CD4-positive, CD25-positive, alpha-beta regulatory T cell (primary cell): ENCODE data around the gene MMD. TPM values are rescaled to one million over a fixed set of nuclear protein-coding genes. Genes with fewer than 3 reads are reported as not detected.
"Not testable (repeated sequence)": the region's sequence is repeated elsewhere in the genome, so short reads cannot be mapped to it uniquely, and the experiment has no call there.

ENCODE experiments used
- ATAC-seq, 2 donors: fragments of 150-1000 bp; cut with Tn5 transposase; one replicate each; pipeline ENCODE4 v1.10.0; 2021; ENCODE audit warnings: low read depth in 2 of 2, moderate number of reproducible peaks in 2 of 2, moderate library complexity in 1 of 2
- DNase-seq, 3 donors: peaks; one replicate each; pipeline versions ENCODE4 v3.0.0 to v3.0.0-alpha.2; 2012 to 2022; ENCODE audit warnings: mixed read lengths in 1 of 3
- H3K27ac ChIP-seq: one replicate; pipeline ENCODE4 v1.7.0; 2013; ENCODE audit warnings: mild to moderate bottlenecking, low read length; ENCODE audit not compliant: insufficient read depth, poor library complexity, severe bottlenecking
- H3K27me3 ChIP-seq: one replicate; pipeline ENCODE4 v1.7.0; 2013; ENCODE audit warnings: low read length; ENCODE audit not compliant: control insufficient read depth, insufficient read depth
- H3K36me3 ChIP-seq: one replicate; pipeline ENCODE4 v1.7.0; 2013; ENCODE audit warnings: mild to moderate bottlenecking, low read length, moderate library complexity; ENCODE audit not compliant: control insufficient read depth, insufficient read depth
- H3K4me1 ChIP-seq: 2 replicates; pipeline ENCODE4 v1.7.0; 2013; ENCODE audit warnings: mild to moderate bottlenecking, low read length; ENCODE audit not compliant: insufficient read depth, control insufficient read depth, poor library complexity, severe bottlenecking
- H3K4me3 ChIP-seq: one replicate; pipeline ENCODE4 v1.7.0; 2013; ENCODE audit warnings: low read depth, mild to moderate bottlenecking, low read length, moderate library complexity
- H3K9me3 ChIP-seq, 2 experiments: 1 replicate in 1 of 2; 2 replicates in 1 of 2; pipeline ENCODE4 v1.7.0; 2013; ENCODE audit warnings: low read length in 2 of 2, mild to moderate bottlenecking in 1 of 2, moderate library complexity in 1 of 2; ENCODE audit not compliant: control insufficient read depth in 2 of 2
- H3K27ac Mint-ChIP-seq, 3 donors: one replicate each; pipeline ENCODE4 v1.8.0; 2020 to 2022; ENCODE audit warnings: mild to moderate bottlenecking in 3 of 3, mixed read lengths in 3 of 3, moderate library complexity in 2 of 3
- H3K27me3 Mint-ChIP-seq: one replicate; pipeline ENCODE4 v1.8.0; 2022; ENCODE audit warnings: mild to moderate bottlenecking, mixed read lengths
- H3K36me3 Mint-ChIP-seq: one replicate; pipeline ENCODE4 v1.8.0; 2020; ENCODE audit warnings: mixed read lengths
- H3K4me1 Mint-ChIP-seq, 4 donors: one replicate each; pipeline ENCODE4 v1.8.0; 2020 to 2022; ENCODE audit warnings: mixed read lengths in 4 of 4, mild to moderate bottlenecking in 1 of 4
- H3K4me3 Mint-ChIP-seq, 4 donors: one replicate each; pipeline ENCODE4 v1.8.0; 2020 to 2022; ENCODE audit warnings: mild to moderate bottlenecking in 4 of 4, mixed read lengths in 4 of 4, moderate library complexity in 3 of 4
- H3K9me3 Mint-ChIP-seq, 7 donors: one replicate each; pipeline ENCODE4 v1.8.0; 2020 to 2022; ENCODE audit warnings: mixed read lengths in 7 of 7, mild to moderate bottlenecking in 3 of 7, moderate library complexity in 2 of 7
- polyA plus RNA-seq, 4 donors: library from polyadenylated mRNA; unstranded; fragments of 300-500 nt; fragmentation: Illumina TruSeq; gene quantifications; one replicate each; pipeline ENCODE4 v1.2.3, GENCODE V29; 2021
- total RNA-seq: library from RNA; stranded (reverse); gene quantifications from one replicate; pipeline ENCODE4 v1.2.3, GENCODE V29; 2022

Gene MMD
- 17.8 TPM for total RNA-seq
- polyA plus RNA-seq = 10 to 100 TPM; 10.1 to 12.3 (median 11.8) TPM

- Mint-ChIP-seq H3K4me1 (peaks cover 33 to 48% (median 40%) of the 10 kb centered on the region in 4 donors), H3K27me3 (peaks cover 23% of the 10 kb centered on the region), H3K9me3 (peaks cover 0 to 2% (median 0%) of the 10 kb centered on the region in 7 donors), H3K27ac (peak within 1 kb of the TSS; percentile 88 to 98 (median 96)), H3K36me3 (no peaks in the 10 kb centered on the region), H3K4me3 (peak within 1 kb of the TSS; percentile 91 to 98 (median 92))
- DNase-seq = peak in 2 of 3 donors; percentile 2 to 21
- Histone ChIP-seq H3K36me3 (no peaks in the 10 kb centered on the region), H3K4me1 (peaks cover 33% of the 10 kb centered on the region), H3K9me3 (no peaks in the 10 kb centered on the region), H3K27ac (peak within 1 kb of the TSS; percentile 73), H3K4me3 (peak within 1 kb of the TSS; percentile 86), H3K27me3 (peaks cover 19% of the 10 kb centered on the region)
- no peak for ATAC-seq
Observed at GRCh38 chr17:55421179-55421934, at the start of gene MMD. Gene MMD (minus strand): TSS chr17:55421835. CDS start chr17:55421695, 140 bp downstream.

- H3K9me3 ChIP-seq = no peaks in the 10 kb centered on the region
- H3K27me3 Mint-ChIP-seq = peaks cover 5% of the 10 kb centered on the region
- no peaks in the 10 kb centered on the region for H3K27me3 ChIP-seq
- no peaks in the 10 kb centered on the region for H3K36me3 Mint-ChIP-seq
- no peak overlapping the region for H3K4me3 Mint-ChIP-seq
- H3K27ac Mint-ChIP-seq = no peak overlapping the region
- H3K4me1 ChIP-seq = no peaks in the 10 kb centered on the region
- ATAC-seq = no peak
- H3K27ac ChIP-seq = no peak overlapping the region
- no peak overlapping the region for H3K4me3 ChIP-seq
- H3K36me3 ChIP-seq = no peaks in the 10 kb centered on the region
- no peaks in the 10 kb centered on the region for H3K9me3 Mint-ChIP-seq
- no peaks in the 10 kb centered on the region for H3K4me1 Mint-ChIP-seq
- no peak for DNase-seq
Observed at GRCh38 chr17:55466671-55467070, 45.0 kb upstream of the MMD start.

- not testable (repeated sequence) for H3K4me1 Mint-ChIP-seq, H3K9me3 Mint-ChIP-seq, H3K27ac Mint-ChIP-seq, H3K27me3 ChIP-seq, ATAC-seq, H3K4me1 ChIP-seq, H3K4me3 Mint-ChIP-seq, H3K27me3 Mint-ChIP-seq, H3K9me3 ChIP-seq, H3K4me3 ChIP-seq, H3K27ac ChIP-seq, H3K36me3 Mint-ChIP-seq, DNase-seq, H3K36me3 ChIP-seq
Observed at GRCh38 chr17:55465771-55466170, 44.1 kb upstream of the MMD start.

- no peak for ATAC-seq
- Mint-ChIP-seq H3K27me3 (peaks cover 5% of the 10 kb centered on the region), H3K4me3 (no peak overlapping the region), H3K36me3 (no peaks in the 10 kb centered on the region), H3K27ac (no peak overlapping the region), H3K4me1 (peaks cover 0 to 4% (median 0%) of the 10 kb centered on the region in 4 donors), H3K9me3 (no peaks in the 10 kb centered on the region)
- Histone ChIP-seq H3K4me1 (no peaks in the 10 kb centered on the region), H3K9me3 (no peaks in the 10 kb centered on the region), H3K36me3 (no peaks in the 10 kb centered on the region), H3K4me3 (no peak overlapping the region), H3K27me3 (no peaks in the 10 kb centered on the region), H3K27ac (no peak overlapping the region)
- peak in 1 of 3 donors; percentile 37 for DNase-seq
Observed at GRCh38 chr17:55463600-55463999, 42.0 kb upstream of the MMD start.

- no peak for ATAC-seq
- Mint-ChIP-seq H3K27ac (no peak overlapping the region), H3K36me3 (no peaks in the 10 kb centered on the region), H3K4me1 (peaks cover 0 to 6% (median 4%) of the 10 kb centered on the region in 4 donors), H3K27me3 (peaks cover 5% of the 10 kb centered on the region), H3K9me3 (no peaks in the 10 kb centered on the region), H3K4me3 (no peak overlapping the region)
- H3K4me3 ChIP-seq = no peak overlapping the region
- no peaks in the 10 kb centered on the region for H3K27me3 ChIP-seq
- no peaks in the 10 kb centered on the region for H3K4me1 ChIP-seq
- DNase-seq = no peak
- H3K36me3 ChIP-seq = no peaks in the 10 kb centered on the region
- H3K27ac ChIP-seq = no peak overlapping the region
- no peaks in the 10 kb centered on the region for H3K9me3 ChIP-seq
Observed at GRCh38 chr17:55462711-55463110, 41.1 kb upstream of the MMD start.

- no peak overlapping the region for H3K4me3 ChIP-seq
- no peak for DNase-seq
- H3K27ac ChIP-seq = no peak overlapping the region
- H3K36me3 Mint-ChIP-seq = no peaks in the 10 kb centered on the region
- no peak overlapping the region for H3K4me3 Mint-ChIP-seq
- H3K4me1 Mint-ChIP-seq = peaks cover 0 to 6% (median 4%) of the 10 kb centered on the region in 4 donors
- ATAC-seq = no peak
- no peaks in the 10 kb centered on the region for H3K9me3 Mint-ChIP-seq
- no peaks in the 10 kb centered on the region for H3K4me1 ChIP-seq
- H3K9me3 ChIP-seq = no peaks in the 10 kb centered on the region
- H3K27ac Mint-ChIP-seq = no peak overlapping the region
- peaks cover 5% of the 10 kb centered on the region for H3K27me3 Mint-ChIP-seq
- no peaks in the 10 kb centered on the region for H3K36me3 ChIP-seq
- no peaks in the 10 kb centered on the region for H3K27me3 ChIP-seq
Observed at GRCh38 chr17:55462234-55462633, 40.6 kb upstream of the MMD start.

GRCh38 chr17:55458978-55459377 is 37.3 kb upstream of the MMD start:
- H3K27ac Mint-ChIP-seq = no peak overlapping the region
- Histone ChIP-seq H3K4me3 (no peak overlapping the region), H3K9me3 (no peaks in the 10 kb centered on the region), H3K4me1 (no peaks in the 10 kb centered on the region), H3K36me3 (no peaks in the 10 kb centered on the region), H3K27ac (no peak overlapping the region), H3K27me3 (peaks cover 1% of the 10 kb centered on the region)
- peak in 1 of 3 donors; percentile 8 for DNase-seq
- H3K9me3 Mint-ChIP-seq = peaks cover 0 to 1% (median 0%) of the 10 kb centered on the region in 7 donors
- no peak overlapping the region for H3K4me3 Mint-ChIP-seq
- peaks cover 11% of the 10 kb centered on the region for H3K27me3 Mint-ChIP-seq
- H3K4me1 Mint-ChIP-seq = peaks cover 0 to 6% (median 4%) of the 10 kb centered on the region in 4 donors
- no peaks in the 10 kb centered on the region for H3K36me3 Mint-ChIP-seq
- no peak for ATAC-seq
